GM18867 (cell line): ENCODE results near the gene EDN2.

Source experiments
- ATAC-seq: cut with Tn5 transposase; IDR thresholded peaks from one replicate; pipeline ENCODE4 v1.9.1; 2021; ENCODE audit warnings: mild to moderate bottlenecking, moderate library complexity; ENCODE audit not compliant: unreplicated experiment

The EDN2 gene

GRCh38 chr1:41518471-41518870 is 34.0 kb upstream of the EDN2 start:
- no peak for ATAC-seq

- ATAC-seq: no peak
These were observed 32.6 kb upstream of the EDN2 start for GRCh38 chr1:41517062-41517438.

GRCh38 chr1:41516168-41517061 is 31.9 kb upstream of the EDN2 start:
- peak; percentile 67 for ATAC-seq

GRCh38 chr1:41515778-41516167 is 31.3 kb upstream of the EDN2 start:
- no peak for ATAC-seq

GRCh38 chr1:41515131-41515678 is 30.7 kb upstream of the EDN2 start:
- no peak for ATAC-seq

- ATAC-seq: no peak
These were observed 29.9 kb upstream of the EDN2 start for GRCh38 chr1:41514381-41514780.

GRCh38 chr1:41513383-41513735 is 28.9 kb upstream of the EDN2 start:
- ATAC-seq: no peak

GRCh38 chr1:41512701-41513382 is 28.4 kb upstream of the EDN2 start:
- ATAC-seq: no peak

- ATAC-seq: no peak
These were observed 26.7 kb upstream of the EDN2 start for GRCh38 chr1:41511239-41511540.

- ATAC-seq: no peak
These were observed 26.2 kb upstream of the EDN2 start for GRCh38 chr1:41510531-41511238.

GRCh38 chr1:41509270-41509671 is 24.8 kb upstream of the EDN2 start:
- no peak for ATAC-seq

- ATAC-seq: no peak
These were observed 23.8 kb upstream of the EDN2 start for GRCh38 chr1:41508290-41508689.

- ATAC-seq: no peak
These were observed 23.4 kb upstream of the EDN2 start for GRCh38 chr1:41507836-41508235.

GRCh38 chr1:41507110-41507720 is 22.7 kb upstream of the EDN2 start:
- ATAC-seq: no peak

- no peak for ATAC-seq
These were observed 19.9 kb upstream of the EDN2 start for GRCh38 chr1:41504114-41505035.

GRCh38 chr1:41503538-41504113 is 19.1 kb upstream of the EDN2 start:
- no peak for ATAC-seq

GRCh38 chr1:41502912-41503311 is 18.4 kb upstream of the EDN2 start:
- ATAC-seq: no peak

- no peak for ATAC-seq
These were observed 17.1 kb upstream of the EDN2 start for GRCh38 chr1:41501581-41501980.

GRCh38 chr1:41500781-41501518 is 16.5 kb upstream of the EDN2 start:
- ATAC-seq: no peak
